Tibial nerve (tissue), 3 donors: ENCODE data around the gene GMPPA.

ENCODE experiments used
- POLR2A ChIP-seq, 2 donors: fragments of 450-650 bp; IDR thresholded peaks; one replicate each; pipeline ENCODE4 v1.6.1; 2017; ENCODE audit warnings: antibody characterized with exemption in 2 of 2, mild to moderate bottlenecking in 2 of 2, moderate library complexity in 2 of 2
- TF ChIP-seq, protein P1 (sequence below), 5 experiments: fragments of 200-600 bp in 3 of 5; fragments of 450-650 bp in 2 of 5; sonication (generic) in 3 of 5; IDR thresholded peaks; one replicate each; pipeline ENCODE4 v1.5.1; 2016 to 2019; ENCODE audit warnings: antibody characterized with exemption in 5 of 5, mild to moderate bottlenecking in 3 of 5, moderate library complexity in 2 of 5

GRCh38 chr2:219517954-219518778, 19.5 kb downstream of the GMPPA start:
- TF ChIP-seq, protein P1, sequence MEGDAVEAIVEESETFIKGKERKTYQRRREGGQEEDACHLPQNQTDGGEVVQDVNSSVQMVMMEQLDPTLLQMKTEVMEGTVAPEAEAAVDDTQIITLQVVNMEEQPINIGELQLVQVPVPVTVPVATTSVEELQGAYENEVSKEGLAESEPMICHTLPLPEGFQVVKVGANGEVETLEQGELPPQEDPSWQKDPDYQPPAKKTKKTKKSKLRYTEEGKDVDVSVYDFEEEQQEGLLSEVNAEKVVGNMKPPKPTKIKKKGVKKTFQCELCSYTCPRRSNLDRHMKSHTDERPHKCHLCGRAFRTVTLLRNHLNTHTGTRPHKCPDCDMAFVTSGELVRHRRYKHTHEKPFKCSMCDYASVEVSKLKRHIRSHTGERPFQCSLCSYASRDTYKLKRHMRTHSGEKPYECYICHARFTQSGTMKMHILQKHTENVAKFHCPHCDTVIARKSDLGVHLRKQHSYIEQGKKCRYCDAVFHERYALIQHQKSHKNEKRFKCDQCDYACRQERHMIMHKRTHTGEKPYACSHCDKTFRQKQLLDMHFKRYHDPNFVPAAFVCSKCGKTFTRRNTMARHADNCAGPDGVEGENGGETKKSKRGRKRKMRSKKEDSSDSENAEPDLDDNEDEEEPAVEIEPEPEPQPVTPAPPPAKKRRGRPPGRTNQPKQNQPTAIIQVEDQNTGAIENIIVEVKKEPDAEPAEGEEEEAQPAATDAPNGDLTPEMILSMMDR (IDR thresholded peaks at IDR 0.05): no peak
- TF ChIP-seq POLR2A (IDR thresholded peaks at IDR 0.05): no peak
